GM21423 (cell line): ENCODE results near the gene CLEC4A.
"Not testable (repeated sequence)": the region's sequence is repeated elsewhere in the genome, so short reads cannot be mapped to it uniquely, and the experiment has no call there.

Experiments
- ATAC-seq: cut with Tn5 transposase; IDR thresholded peaks from one replicate; pipeline ENCODE4 v1.9.1; 2021; ENCODE audit warnings: mild to moderate bottlenecking, moderate library complexity; ENCODE audit not compliant: unreplicated experiment

The CLEC4A gene

DNA sequence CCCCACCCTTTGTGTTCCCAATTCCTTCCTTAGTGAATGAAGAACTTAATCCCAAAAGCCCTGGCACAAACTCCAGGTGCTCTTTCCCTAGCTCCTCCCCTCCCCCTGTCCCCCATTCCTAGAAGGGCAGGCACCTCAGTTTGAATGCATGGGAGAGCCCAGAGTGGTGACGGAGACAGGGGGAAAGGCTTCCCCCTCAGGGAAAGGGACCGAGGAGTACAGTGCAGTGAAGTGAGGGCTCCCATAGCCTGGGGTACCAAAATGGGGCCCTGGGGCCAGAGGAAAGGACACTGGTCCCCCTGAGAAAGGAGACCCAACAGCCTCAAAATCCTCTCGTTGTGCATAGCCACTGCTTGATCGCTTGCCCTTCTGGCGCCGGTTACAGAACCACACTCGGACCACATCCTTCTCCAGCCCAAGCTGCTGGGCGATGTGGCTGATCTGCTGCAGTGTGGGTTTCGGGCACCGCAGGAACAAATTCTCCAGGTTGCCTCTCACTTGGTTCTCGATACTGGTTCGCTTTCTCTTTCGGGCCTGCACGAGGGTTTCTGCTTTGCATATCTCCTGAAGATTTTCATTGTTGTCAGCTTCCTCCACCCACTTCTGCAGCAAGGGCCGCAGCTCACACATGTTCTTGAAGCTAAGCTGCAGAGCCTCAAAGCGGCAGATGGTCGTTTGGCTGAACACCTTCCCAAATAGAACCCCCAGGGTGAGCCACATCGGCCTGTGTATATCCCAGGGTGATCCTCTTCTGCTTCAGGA, 10.4 kb downstream of the CLEC4A start:
- ATAC-seq, result not testable (repeated sequence)

DNA sequence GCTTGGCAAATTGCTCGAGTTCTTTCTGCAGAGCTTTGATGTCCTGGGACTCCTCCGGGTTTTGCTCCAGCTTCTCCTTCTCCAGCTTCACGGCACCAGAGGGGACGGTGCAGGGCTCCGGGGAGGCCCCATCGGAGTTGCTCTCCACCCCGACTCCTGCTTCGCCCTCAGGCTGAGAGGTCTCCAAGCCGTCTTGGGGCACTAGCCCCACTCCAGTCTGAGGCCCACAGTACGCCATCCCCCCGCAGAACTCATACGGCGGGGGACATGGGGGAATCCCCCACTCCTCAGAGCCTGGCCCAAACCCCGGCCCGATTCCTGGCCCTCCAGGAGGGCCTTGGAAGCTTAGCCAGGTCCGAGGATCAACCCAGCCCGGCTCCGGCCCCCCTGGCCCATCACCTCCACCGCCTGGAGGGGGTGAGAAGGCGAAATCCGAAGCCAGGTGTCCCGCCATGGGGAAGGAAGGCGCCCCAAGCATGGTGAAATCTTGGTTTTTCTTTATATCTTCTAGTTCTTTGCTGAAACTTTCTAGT, 11.0 kb downstream of the CLEC4A start:
- ATAC-seq, result not testable (repeated sequence)

DNA sequence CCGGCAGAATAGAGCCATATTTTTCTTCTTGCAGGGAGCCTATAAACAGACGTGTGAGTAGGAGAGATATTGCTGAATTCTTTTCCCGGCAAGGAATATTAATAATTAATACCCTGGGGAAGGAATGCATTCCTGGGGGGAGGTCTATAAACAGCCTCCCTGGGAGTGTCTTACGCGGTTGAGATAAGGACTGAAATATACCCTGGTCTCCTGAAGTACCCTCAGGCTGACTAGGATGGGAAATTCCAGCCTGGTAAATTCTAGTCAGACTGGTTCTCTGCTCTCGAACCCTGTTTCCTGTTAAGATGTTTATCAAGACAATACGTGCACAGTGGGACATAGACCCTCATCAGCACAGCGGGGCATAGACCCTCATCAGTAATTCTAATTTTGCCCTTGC, 18.2 kb downstream of the CLEC4A start:
- ATAC-seq, result not testable (repeated sequence)

DNA sequence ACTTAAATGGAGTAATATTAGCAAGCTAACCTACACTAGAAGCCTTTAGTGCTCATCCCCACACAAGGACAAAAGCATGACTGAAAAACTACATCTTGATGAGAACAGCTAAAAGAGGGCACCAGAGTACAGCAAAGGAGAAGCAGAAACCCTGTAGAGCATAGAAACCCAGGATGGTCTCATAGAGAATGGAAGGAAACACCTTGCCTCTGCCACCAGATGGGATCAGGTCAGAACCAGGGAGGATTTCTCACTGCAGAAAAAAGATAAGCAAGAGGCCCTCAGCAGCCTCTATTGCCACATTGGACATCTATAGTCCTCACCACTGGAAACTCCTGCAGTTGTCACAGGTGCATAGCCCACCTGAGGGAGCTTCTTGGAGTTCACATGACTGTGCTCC, 19.8 kb downstream of the CLEC4A start:
- no peak for ATAC-seq

- no peak for ATAC-seq
These were observed 22.5 kb downstream of the CLEC4A start for GRCh38 chr12:8145754-8146441.

DNA sequence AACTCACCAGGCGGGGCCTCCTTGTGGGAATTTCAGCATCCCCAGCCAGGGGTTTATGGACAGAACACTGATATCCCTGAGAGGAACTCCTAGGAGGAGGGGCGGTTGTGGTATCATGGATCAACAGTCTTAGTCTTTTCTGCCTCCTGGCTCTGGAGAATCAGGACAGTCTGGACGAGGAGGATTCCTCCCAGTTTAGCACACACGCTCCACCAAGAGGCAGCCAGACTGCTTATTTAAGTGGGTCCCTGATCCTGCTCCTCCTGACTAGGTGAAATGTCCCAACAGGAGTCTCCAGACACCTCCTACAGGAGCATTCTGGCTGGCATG, 23.0 kb downstream of the CLEC4A start:
- ATAC-seq, result no peak

DNA sequence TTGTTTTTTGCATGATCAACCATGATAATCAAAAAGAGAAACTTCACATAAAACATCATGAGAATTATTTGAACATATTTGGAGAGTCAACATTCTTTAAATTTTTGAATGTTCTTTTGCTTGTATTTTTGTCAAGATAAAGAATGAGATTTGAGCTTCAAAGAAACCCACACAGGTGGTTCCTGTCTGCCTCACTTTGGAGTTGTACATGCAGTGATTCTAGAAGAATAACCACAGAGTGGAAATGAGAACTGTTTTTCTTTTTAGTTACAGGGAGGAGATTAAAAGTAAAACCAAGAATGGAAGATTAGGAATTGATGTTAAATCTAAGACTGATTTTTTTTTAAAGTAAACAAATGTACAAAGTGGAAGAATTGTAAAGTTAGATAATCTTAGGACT, 31.1 kb downstream of the CLEC4A start:
- ATAC-seq, result no peak

- no peak for ATAC-seq
These were observed 33.0 kb downstream of the CLEC4A start for GRCh38 chr12:8156416-8156815.

DNA sequence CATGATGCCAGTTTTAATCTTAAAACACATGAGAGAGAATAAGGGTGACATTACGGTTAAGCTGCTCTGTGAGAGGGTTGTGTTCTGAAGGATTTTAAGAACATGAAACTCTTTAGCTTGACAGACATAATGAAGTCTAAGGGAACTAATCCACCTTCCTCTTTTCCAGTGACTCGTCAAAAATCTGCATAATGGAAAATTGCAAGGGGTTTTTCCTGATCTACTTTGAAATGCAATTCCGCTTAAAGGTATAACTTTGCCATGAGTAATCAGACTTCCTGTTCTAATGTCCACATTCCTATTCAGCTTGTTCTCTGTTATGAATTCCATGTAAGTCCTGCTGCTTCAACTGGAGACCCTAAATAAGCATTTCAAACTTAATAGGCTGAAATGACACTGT, 33.4 kb downstream of the CLEC4A start, which contains the start of gene ZNF705A:
Gene ZNF705A, plus strand, starts transcription at position 171 of the 400 bp plus-strand sequence. CDS start 15,611 bp downstream, outside the sequence.
- no peak for ATAC-seq

GRCh38 chr12:8157484-8158198, 34.2 kb downstream of the CLEC4A start:
- no peak for ATAC-seq

GRCh38 chr12:8172911-8173310, 49.5 kb downstream of the CLEC4A start:
- not testable (repeated sequence) for ATAC-seq

DNA sequence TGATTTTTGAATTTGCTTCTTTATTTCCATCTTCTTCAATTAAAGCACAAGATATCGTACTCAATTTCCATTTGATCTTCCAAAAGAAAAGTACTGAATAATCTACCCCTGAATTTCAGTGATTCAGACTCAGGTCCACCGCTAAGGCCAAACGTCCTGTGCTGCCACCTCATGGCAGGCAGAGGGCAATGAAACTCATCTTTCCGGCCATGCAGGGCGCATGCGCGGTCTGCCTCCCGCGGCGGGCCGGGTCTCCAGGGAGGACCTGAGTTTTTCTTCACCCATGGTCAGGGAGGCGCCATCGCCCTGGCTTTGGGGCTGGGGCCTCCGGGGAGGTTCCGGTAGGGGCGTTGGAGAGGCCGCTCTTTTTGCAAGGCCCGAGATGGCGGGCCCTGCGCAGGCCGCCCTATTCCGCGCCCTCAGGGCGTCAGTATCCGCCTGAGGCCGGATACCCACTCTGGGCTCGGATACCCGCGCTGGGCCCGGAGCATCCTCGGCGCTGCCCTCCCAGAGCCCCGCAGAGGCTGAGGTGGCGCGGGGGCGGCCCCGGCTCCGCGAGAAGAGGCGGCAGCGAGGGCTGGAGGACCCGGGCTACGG, 56.7 kb downstream of the CLEC4A start:
- not testable (repeated sequence) for ATAC-seq

DNA sequence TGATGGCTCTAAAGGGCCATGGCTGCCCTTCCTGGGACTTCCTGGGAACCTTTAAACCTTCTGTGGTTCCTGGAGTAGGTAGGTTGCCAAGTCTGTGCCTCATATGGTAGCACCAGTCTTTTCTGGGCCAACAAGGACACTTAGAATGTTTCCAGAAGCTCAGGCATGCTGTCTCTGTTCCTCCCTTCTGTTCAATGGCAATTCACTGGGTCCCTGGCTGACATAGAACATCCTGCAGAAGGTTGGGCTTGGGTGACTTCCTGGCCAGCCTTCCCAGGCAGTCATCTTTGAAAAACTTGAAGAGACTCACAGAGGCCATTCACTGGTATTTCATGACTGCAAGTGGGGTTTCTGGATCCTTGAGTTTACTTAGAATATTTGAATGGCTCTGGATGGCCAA, 57.9 kb downstream of the CLEC4A start:
- not testable (repeated sequence) for ATAC-seq

DNA sequence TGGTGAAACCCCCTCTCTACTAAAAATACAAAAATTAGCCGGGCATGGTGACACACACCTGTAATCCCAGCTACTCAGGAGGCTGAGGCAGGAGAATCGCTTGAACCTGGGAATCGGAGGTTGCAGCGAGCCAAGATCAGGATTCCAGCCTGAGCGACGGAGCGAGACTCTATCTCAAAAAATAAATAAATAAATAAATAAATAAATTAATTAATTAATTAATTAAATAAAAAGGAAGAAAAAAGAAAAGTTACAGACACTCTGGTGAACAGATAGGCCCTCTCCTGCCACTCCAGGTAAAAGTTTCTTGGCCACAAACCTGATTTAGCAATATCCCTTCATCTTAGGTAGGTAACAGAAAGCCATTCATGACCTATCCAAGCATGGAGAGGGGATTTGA, 59.5 kb downstream of the CLEC4A start:
- not testable (repeated sequence) for ATAC-seq

DNA sequence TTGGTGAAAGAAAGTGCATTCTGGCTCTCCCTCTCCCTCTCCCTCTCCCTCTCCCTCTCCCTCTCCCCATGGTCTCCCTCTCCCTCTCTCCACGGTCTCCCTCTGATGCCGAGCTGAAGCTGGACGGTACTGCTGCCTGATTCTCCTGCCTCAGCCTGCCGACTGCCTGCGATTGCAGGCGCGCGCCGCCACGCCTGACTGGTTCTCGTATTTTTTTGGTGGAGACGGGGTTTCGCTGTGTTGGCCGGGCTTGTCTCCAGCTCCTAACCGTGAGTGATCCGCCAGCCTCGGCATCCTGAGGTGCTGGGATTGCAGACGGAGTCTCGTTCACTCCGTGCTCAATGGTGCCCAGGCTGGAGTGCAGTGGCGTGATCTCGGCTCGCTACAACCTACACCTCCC, 59.9 kb downstream of the CLEC4A start:
- not testable (repeated sequence) for ATAC-seq

- not testable (repeated sequence) for ATAC-seq
These were observed 60.8 kb downstream of the CLEC4A start for GRCh38 chr12:8184206-8184605.

GRCh38 chr12:8188088-8188487, 64.7 kb downstream of the CLEC4A start:
- not testable (repeated sequence) for ATAC-seq
